HG03064 (cell line): ENCODE measurements around the gene SLC6A8.
"Not testable (repeated sequence)": the region's sequence is repeated elsewhere in the genome, so short reads cannot be mapped to it uniquely, and the experiment has no call there.

ENCODE experiments used
- ATAC-seq: cut with Tn5 transposase; IDR thresholded peaks from one replicate; pipeline ENCODE4 v1.9.1; 2021; ENCODE audit warnings: low read depth; ENCODE audit not compliant: unreplicated experiment

SLC6A8 gene

GRCh38 chrX:153727123-153727931 is 39.6 kb downstream of the SLC6A8 start:
- ATAC-seq: no peak

GRCh38 chrX:153728095-153728494 is 40.4 kb downstream of the SLC6A8 start:
- no peak for ATAC-seq

- no peak for ATAC-seq
Observed at GRCh38 chrX:153728951-153729631, 41.4 kb downstream of the SLC6A8 start.

- ATAC-seq: not testable (repeated sequence)
Observed at GRCh38 chrX:153730115-153730514, 42.4 kb downstream of the SLC6A8 start.

- no peak for ATAC-seq
Observed at GRCh38 chrX:153731117-153731844, 43.6 kb downstream of the SLC6A8 start.

- no peak for ATAC-seq
Observed at GRCh38 chrX:153731845-153732215, 44.1 kb downstream of the SLC6A8 start.

GRCh38 chrX:153732401-153732800 is 44.7 kb downstream of the SLC6A8 start:
- no peak for ATAC-seq

- no peak for ATAC-seq
Observed at GRCh38 chrX:153733651-153734240, 46.0 kb downstream of the SLC6A8 start.

- ATAC-seq: no peak
Observed at GRCh38 chrX:153734871-153735270, 47.1 kb downstream of the SLC6A8 start.

- ATAC-seq: no peak
Observed at GRCh38 chrX:153735274-153735673, 47.5 kb downstream of the SLC6A8 start.

- ATAC-seq: no peak
Observed at GRCh38 chrX:153736071-153736820, 48.5 kb downstream of the SLC6A8 start.

- no peak for ATAC-seq
Observed at GRCh38 chrX:153736871-153737441, 49.2 kb downstream of the SLC6A8 start.

- ATAC-seq: no peak
Observed at GRCh38 chrX:153738056-153738605, 50.4 kb downstream of the SLC6A8 start.

- no peak for ATAC-seq
Observed at GRCh38 chrX:153739754-153740486, 52.2 kb downstream of the SLC6A8 start.

GRCh38 chrX:153740631-153741222 is 53.0 kb downstream of the SLC6A8 start:
- no peak for ATAC-seq

GRCh38 chrX:153741446-153741845 is 53.7 kb downstream of the SLC6A8 start:
- ATAC-seq: no peak

GRCh38 chrX:153742111-153742510 is 54.4 kb downstream of the SLC6A8 start:
- not testable (repeated sequence) for ATAC-seq

GRCh38 chrX:153742796-153743467 is 55.2 kb downstream of the SLC6A8 start:
- not testable (repeated sequence) for ATAC-seq
